HG03457 (cell line): Measurements from ENCODE around the gene IL6R.
"Not testable (repeated sequence)": the region's sequence is repeated elsewhere in the genome, so short reads cannot be mapped to it uniquely, and the experiment has no call there.

Experiments
- ATAC-seq: cut with Tn5 transposase; IDR thresholded peaks from one replicate; pipeline ENCODE4 v1.9.1; 2021; ENCODE audit warnings: moderate number of reproducible peaks; ENCODE audit not compliant: unreplicated experiment

The IL6R gene

DNA sequence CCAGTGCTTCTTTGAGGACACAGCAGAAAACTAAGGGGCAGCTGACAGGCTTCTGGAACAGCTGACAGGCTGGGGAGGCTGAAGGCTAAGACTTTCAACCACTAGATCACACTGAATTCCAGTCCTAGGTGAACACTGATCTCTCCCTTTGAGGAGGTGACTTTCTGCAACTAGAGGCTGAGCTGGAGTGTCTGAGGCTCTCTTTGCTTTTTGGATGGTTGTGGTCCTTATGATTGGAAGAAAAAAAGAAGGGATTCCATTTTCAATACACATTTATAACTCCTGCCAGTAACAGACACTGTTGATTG, 1.4 kb downstream of the IL6R start:
- no peak for ATAC-seq

DNA sequence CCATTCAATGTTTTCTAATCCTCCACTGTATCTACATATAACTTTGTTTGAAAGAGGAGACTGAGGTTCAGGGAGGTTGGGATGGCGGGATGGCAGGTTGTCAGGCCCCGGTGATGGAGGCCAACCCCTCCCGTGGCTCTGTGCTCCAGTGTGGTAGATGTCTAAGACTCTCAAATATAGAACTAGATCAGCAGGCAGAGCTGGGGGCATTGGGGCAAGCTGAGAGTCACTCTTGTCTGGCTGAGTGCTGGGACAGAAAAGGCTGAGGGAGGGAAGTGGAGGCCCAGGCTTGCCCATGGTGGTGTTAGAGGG, 1.7 kb downstream of the IL6R start:
- ATAC-seq: no peak

DNA sequence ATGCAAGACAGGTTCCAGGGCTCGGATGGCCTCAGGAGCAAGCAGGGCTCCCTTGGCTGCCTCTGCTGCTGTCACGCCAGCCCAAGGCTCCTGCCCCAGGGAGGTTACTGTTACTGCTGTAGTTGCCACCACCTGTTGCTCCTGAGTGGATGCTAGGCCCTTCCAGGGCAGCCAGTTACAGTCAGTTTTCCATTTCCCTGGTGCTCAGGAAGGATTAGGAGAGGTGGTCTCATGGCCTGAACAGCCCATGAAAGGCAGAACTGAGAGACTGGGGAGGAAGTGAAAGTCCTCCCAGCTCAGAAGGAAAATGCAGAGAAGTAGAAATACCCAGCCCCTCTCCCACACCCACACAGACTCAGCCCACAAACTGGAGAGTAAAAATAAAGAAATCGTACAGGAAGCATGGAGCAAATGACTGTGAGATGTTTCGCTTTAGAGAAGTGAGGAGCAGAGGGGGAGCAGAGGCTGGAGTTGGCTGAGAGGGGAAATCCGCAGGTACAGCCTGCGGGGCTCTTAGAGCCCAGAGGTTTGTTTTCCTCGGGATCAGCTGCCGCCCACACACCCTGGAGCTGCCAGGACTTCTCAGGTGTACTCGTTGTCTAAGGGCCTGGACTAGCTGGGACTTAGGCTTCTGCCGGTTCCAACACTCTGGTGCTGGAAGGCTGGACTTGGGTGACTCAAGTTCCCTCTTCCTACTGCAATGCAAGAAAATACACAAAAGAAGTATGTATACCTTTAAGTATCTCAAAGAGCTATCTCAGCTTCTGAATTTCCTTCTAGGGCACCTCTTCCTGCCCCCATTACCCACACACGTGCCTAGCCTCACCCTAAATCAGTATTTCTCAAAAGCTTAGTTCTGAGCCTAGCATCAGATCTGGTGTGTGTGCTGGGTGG, 2.3 kb downstream of the IL6R start:
- ATAC-seq: no peak

DNA sequence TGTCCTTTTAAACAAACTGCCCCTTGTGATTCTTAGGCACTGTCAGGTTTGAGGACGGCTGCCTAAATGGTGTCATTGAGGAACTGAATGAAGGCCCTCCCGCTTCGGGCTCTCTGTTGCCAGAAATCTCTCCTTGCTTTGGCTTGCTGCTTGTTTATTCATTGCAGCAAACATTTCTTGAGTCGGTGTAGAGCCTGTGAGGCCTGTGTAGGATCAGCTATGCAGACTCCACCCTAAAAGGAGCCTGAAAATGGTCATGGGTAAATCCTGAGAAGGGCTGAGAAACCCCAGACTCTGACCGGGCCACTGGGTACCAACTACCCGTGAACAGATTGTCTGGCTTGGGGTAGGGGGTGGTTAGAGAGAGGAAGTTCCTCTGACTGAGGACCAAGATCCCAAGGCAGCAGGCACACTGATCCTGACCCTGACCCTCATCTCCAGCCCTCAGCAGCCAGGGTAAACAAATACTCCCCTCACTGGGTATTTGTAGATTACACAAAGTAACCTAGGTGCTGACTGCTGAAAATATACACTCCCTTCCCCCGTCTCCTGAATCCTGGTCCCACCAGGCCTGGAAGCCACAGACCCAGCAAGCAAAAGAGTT, 3.1 kb downstream of the IL6R start:
- no peak for ATAC-seq

DNA sequence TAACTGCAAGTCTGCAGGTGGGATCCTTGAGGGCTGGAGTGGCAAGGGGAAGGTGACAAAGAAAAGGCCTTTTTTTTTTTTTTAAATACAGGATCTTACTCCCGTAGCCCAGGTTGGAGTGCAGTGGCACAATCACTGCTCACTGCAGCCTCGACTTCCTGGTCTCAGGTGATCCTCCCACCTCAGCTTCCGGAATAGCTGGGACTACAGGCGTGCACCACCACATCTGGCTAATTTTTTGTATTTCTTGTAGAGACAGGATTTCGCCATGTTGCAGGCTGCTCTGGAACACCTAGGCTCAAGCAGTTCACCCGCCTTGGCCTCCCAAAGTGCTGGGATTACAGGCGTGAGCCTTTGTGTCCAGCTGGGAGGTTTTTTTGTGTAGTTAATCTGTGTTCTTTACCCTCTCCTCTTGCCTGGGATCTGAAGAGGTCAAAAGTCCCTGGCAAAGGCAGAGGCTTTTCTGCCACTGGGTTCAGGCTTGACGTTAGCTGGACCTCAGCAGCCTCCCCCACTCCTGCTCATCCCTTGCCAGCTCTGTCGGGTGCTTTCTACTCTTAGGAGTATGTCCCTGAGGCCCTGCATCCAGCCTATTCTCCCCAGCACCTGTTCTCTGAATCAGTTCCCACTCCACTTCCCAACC, 5.2 kb downstream of the IL6R start:
- no peak for ATAC-seq

DNA sequence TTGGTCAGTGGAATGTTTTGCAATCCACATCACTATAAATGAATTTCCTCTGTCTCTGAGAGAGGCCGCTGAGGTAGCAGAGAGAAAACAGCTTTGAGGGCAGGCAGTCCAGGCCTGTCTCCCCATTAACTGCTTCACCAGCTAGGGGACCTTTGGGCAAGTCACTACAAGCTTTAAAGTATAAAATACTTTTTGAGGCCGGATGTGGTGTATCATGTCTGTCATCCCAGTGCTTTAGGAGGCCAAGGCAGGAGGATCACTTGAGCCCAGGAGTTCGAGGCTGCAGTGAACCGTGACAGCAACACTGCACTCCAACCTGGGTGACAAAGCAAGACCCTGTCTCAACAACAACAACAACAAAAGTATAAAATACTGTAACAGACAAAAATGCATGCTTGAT, 6.4 kb downstream of the IL6R start:
- ATAC-seq: no peak

DNA sequence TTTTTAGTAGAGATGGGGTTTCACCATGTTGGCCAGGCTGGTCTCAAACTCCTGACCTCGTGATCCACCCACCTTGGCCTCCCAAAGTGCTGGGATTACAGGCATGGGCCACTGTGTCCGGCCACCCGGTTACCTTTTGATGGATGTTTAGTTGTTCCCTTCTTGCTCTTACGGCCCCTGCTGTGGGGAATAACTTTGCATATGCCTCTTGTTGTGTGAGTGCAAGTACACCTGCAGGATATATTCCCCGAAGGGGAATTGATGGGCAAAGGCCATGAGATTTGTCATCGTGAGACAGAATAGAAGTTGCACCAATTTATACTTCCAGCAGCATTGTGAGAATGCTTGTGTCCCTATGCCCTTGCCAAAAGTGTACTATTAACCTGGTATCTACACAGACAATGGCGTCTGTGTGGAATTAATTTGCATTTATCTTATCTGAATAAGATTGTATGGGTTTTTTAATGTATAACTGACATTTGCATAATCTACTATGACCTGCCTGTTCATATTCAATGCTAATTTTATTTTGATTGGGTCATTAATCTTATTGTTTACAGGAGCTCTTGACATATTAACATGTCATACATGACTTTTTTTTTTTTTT, 8.1 kb downstream of the IL6R start:
- no peak for ATAC-seq

DNA sequence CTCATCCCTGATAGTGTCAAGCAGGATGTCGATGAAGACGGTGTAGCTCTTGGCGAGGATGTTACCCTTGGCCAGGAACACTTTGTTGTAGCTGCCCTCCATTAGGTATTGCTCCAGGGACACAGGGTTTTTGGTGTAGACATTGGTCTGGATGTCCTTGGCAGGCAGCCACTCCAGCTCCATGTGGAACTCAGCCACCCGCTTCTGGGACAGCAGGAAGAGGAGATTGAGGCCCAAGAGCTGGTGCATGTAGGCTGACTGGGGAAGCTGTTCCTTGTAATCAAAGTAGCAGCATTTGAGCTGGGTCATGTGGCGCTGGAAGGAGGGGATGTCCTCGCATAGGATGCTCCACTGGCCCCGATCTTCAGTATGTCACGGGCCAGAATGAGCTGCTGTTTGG, 9.5 kb downstream of the IL6R start:
- ATAC-seq: no peak

DNA sequence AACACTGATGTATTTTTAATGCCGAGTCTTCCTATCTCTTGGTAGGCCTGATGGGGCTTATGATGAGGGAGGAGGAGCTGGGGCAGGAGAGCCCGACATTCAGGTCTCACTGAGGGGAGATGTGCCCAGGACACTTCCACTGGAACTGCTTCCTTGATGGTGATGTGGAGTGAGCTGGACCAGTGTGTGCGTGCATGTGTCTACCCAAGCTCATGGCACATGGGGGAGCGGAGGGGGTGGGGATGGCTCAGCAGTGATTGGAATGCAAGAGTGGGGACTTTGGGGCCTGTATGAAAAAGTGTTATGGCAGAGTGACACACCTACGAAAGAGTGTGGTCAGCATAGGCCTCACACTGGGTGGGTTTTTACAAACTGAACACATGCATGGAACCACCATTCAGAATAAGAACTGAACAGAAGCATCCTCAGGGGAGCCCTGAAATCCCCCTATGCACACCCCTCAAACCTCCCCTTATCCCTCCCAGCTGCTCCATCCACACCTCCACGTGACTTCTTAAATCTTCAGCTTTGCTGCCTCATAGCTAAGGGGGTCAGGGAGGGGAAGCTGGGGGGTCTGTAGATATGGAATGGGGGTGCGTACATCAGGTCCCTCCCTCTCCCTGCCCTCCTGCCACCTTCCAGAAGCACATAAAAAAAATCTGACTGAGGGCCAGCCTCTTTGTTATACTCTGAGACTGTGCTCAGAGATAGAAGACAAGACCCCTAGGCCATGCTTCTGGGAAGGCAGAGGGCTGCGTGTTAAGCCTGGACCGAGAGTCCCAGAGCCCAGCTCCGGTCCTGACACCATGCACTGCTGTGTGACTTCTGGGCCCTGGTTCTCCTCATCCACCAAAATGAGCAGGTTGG, 11.6 kb downstream of the IL6R start:
- ATAC-seq: no peak

DNA sequence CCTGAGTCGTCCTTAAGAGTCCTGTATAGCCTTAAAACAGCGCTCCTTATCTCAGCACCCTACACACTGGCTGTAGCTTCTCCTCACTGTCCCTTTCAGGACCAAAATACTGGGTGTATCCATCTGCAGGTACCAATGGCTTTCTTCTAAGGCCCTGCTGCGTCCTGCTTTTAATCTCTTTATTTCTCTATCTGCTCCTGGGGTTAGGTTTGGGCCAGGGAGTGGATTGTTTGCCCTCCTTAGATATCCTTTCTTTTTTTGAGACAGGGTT, 12.1 kb downstream of the IL6R start:
- ATAC-seq: no peak

DNA sequence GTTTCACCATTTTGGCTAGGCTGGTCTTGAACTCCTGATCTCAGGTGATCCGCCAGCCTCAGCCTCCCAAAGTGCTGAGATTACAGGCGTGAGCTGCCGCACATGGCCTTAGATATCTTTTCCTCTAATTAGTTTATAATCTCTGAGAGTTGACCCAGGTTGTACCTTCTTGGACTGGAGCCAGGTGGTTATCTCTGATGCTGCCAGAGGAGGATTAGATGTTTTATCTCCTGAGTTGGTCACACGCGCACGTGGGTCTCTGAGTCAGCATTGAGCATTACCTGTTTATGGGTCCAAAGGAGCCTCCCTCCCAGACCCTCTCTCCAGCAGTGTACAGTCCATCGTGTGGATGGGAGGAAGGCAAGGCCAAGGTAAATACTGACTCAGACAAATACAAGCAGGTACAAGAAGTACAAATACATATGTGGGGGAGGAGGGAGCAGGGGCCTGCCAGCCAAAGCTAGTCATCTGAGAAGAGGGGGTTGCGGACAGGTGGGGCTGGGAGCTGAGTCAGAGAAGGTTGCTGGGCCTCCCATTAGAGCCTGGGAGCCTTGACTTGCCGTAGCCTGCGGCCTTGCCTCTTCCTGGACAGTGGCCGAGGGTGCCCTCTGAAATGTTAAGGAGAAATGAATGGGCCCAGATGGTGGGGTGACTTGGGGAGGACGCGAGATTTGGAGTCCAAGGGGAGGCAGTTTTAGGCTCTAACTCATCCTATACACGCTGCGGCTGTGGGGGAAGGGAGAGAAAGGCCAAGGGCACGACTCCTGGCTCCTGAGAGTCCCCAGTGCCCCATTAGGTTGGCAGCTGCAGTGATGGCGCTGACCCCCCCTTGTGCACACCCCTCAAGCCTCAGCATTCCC, 13.1 kb downstream of the IL6R start:
- no peak for ATAC-seq

DNA sequence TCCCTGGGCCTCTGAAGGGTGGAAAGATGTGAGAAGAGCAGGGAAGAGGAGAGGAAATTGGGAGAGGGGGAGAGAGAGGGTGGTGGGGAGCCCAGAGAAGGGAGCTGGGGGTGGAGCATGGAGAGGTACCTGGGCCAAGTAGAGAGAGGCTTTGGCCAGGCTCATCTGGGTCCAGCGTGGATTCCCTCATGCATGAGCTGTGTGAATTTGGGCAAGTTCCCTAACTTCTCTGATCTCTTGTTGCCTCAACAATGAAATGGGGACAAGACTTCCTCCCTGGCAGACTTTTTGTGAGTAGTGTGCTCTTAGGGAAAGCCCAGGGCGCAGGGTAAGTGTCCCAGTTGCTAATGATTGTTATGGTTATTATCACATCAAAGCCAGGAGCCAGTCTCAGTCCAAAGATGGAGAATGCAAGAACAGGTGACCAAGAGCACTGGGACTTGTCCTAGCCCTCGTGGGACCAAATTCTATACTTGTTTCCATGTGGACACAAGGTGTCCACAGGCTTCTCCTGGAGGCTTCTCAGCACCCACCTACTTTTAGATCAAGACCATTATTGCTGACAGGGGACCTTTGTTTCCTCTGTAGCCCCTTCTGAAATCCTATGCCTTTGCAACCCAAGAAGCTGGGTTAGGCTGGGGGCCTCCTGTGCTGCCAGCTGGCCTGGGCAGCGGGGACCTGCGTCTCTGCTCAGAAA, 13.9 kb downstream of the IL6R start:
- no peak for ATAC-seq

DNA sequence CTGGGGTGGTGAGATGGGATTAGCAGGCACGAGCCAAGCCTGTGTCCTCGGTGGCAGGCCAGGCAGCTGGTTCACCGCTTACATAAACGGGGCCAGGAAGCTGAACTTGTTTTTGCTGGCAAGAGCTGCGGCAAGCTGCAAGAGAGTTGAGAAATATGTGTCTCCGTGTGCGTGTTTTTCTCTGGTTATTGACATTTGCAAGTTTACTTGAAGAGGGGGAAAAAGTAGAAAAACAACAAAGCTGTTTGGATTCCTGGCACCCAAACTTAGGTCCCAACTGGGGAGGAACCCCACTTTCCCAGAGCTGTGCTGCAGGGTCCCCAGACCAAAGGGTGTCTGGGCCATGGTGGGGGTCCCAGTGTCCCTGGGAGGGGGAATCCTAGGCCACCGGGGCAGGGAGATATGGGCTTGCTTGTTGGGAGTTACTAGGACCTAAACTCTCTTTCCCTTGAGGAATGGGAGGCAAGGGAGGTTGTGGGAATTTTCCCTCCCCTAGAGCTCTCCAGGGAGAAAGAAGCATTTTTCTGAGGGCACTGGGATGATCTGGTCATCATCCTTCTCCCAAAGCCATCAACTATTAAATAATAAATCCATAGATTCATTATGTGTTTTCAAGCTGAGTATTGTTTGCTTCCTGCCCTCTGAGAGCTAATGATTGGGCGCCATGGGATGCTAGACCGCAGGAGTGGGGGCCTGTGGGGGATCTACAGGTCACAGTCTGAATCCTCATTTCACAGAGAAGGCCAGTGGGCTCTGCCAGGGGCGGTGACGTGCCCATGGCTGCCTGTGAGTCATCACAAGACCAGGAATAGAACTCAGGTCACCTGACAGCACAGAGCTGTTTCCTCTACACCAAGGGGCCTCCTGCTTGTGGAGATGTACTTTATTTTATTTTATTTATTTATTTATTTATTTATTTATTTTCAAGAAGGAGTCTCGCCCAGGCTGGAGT, 14.8 kb downstream of the IL6R start:
- ATAC-seq: no peak

DNA sequence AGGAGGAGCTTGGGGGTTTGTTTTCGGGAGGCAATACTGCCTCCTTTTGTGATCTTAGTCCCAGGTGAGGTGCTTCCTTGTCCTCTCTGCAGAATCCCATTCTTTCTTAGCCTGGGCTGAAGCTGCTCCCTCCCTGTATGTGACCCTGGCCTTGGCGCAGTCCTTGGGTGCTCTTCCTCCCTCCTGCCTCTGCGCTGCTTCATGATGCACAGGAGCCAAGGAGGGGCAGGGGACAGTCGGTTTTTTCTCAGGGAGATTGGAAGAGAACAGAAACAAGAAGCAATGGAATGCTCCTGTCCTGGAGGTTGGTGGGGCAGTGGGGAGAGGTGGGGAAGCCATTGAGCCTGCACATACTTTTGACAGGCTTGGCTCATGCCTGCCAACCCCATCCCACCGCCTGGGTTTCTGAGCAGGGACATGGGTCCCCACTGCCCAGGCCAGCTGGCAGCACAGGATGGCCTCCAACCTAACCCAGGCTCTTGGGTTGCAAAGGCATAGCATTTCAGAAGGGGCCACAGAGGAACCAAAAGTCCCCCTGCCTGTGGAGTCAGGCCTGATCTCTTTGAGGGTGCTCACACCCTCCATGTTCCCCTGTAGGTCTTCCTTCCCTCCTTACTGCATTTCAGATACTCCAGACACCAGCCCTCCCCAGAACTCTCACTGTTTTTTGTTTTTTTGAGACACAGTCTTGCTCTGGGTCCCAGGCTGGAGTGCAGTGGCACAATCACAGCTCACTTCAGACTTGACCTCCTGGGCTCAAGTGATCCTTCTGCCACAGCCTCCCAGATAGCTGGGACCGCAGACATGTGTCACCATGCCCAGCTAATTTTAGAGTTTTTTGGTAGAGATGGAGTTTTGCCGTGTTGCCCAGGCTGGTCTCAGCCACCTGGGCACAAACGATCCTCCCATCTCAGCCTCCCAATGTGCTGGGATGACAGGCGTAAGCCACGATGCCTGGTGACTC, 16.1 kb downstream of the IL6R start:
- ATAC-seq: no peak

DNA sequence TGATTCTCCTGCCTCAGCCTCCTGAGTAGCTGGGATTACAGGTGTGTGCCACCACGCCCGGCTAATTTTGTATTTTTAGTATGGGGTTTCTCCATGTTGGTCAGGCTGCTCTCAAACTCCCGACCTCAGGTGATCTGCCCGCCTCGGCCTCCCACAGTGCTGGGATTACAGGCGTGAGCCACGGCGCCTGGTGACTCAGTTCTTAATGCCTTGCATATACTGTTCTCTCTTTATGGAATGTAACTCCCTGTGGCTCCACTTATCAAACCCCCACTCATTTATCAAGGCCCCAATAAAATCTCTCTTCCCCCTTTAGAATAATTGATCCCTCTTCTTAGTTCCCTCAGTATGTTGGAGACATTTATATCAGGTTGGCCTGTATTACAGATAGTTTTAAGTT, 16.9 kb downstream of the IL6R start:
- ATAC-seq: not testable (repeated sequence)

DNA sequence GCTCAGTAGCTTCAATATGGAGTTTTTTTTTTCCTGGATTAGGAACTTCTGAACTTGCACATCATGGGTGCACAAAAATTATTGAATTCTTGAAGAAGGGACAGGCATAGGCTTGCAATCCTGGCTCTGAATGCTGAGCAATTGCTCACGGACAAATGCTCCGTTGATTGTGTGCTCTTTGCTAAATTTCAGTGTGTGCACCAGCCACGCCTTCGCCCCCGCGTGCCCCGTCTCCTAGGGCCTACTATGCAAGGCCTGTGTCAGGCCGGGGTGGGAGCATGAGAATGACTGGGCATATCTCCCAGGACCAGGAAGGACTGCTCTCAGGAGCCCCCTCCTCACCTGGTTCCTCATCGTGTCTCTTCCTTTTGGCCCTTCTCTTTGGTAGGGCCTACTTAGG, 17.4 kb downstream of the IL6R start:
- no peak for ATAC-seq

DNA sequence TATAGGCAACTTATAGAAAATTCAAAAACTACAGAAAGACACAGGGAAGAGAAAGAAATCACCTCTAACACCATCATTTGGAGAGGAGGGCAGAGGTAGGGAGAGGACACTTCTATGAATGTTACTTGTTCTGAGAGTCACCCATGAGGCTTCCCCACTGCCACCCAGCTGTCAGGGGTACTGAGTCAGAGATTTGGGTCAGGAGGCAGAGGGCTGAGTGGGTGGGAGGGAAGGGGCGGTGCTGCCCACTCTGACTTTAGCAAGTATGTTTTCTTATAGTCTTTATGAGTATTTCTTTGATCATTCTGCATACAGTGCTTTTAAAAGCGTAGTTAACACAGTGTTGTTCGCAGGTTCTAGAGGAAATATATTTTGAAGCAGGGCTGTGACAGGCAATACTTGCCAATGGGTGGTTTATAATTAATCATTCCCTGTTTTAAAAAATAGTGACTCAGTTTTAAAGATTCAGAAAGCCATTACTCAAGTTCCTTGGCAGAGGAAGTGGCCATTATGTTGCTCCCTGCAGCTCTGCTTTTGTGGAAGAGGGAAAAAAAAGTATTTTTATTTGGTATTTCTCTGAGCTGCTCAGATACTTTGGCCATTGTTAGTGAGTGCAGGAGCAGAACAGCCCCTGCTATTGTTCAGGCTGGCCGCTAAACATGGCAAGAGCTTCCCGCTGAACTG, 18.3 kb downstream of the IL6R start:
- ATAC-seq: no peak
